K562 (cell line): Measurements from ENCODE around the gene NR1D1. TPM values are rescaled to one million over a fixed set of nuclear protein-coding genes. Genes with fewer than 3 reads are reported as not detected.
A peak's percentile ranks its signal among the peaks of the same experiment; 100 is the strongest.

Experiments
- ATAC-seq: fragments of 200-7000 bp; cut with Tn5 transposase; 3 replicates; pipeline ENCODE4 v1.9.1; 2020; ENCODE audit warnings: moderate library complexity
- BruUV-seq: library from RNA; stranded (reverse); fragments of 400-500 nt; replicated peaks from 2 replicates; lab custom pipeline; 2021; lab: Mats Ljungman, UMichigan
- CTCF ChIA-PET: fragments of 300-600 bp; formaldehyde crosslinking; extraction: SDS; loops from one replicate; lab custom pipeline; 2021; ENCODE audit warnings: low intra/inter-chr PET ratio; lab: Yijun Ruan, JAX
- POLR2A ChIA-PET: fragments of 300-600, 350-650 bp; sonication (Branson Sonifier 250); formaldehyde crosslinking; extraction: SDS; loops from one replicate; lab custom pipeline; 2021; ENCODE audit warnings: antibody characterized with exemption, inconsistent platforms; lab: Yijun Ruan, JAX
- DNase-seq, 4 experiments: peaks; one replicate each; pipeline versions ENCODE4 v3.0.0 to v3.0.0-alpha.2; 2011 to 2018; ENCODE audit warnings: low spot score in 3 of 4, mixed read lengths in 3 of 4; ENCODE audit errors: extremely low read depth in 1 of 4
- FAIRE-seq: peaks from 2 replicates; lab custom pipeline; 2011; peaks lifted over from hg19 to GRCh38; lab: Jason Lieb, UNC
- H2AFZ ChIP-seq: 2 replicates; pipeline ENCODE4 v1.6.0; 2011; ENCODE audit warnings: low read depth, low read length, control low read depth, inconsistent platforms
- H3K27ac ChIP-seq: fragments of 200-600 bp; 3 replicates; pipeline ENCODE4 v1.8.0; 2011; ENCODE audit warnings: low read depth, mild to moderate bottlenecking, control low read depth, inconsistent platforms, low read length, moderate library complexity, mixed read lengths; ENCODE audit errors: extremely low read depth
- H3K27me3 ChIP-seq, 2 experiments: fragments of 300-600 bp in 1 of 2; 2 replicates in 1 of 2; 3 replicates in 1 of 2; pipeline versions ENCODE4 v1.6.0 to v1.8.0; 2011; ENCODE audit warnings: inconsistent platforms in 2 of 2, low read length in 2 of 2, mild to moderate bottlenecking in 1 of 2, mixed read lengths in 1 of 2, moderate library complexity in 1 of 2; ENCODE audit not compliant: control insufficient read depth in 2 of 2, insufficient read depth in 2 of 2
- H3K36me3 ChIP-seq: fragments of 300-600 bp; 3 replicates; pipeline ENCODE4 v1.8.0; 2011; ENCODE audit warnings: mild to moderate bottlenecking, low read length, inconsistent platforms; ENCODE audit not compliant: control insufficient read depth, insufficient read depth
- H3K4me1 ChIP-seq, 2 experiments: fragments of 200-600 bp in 1 of 2; replicated peaks in 1 of 2; 2 replicates in 1 of 2; 3 replicates in 1 of 2; pipeline versions ENCODE4 v1.5.1 to v1.8.0; 2011; ENCODE audit warnings: inconsistent platforms in 2 of 2, low read length in 2 of 2, mild to moderate bottlenecking in 1 of 2, mixed read lengths in 1 of 2, moderate library complexity in 1 of 2; ENCODE audit not compliant: control insufficient read depth in 2 of 2, insufficient read depth in 2 of 2
- H3K4me2 ChIP-seq: 2 replicates; pipeline ENCODE4 v1.6.1; 2011; ENCODE audit warnings: low read length, control low read depth, inconsistent platforms, mixed read lengths; ENCODE audit not compliant: insufficient read depth
- H3K4me3 ChIP-seq: fragments of 200-600 bp; sonication (generic), shearing (Covaris generic); 2 replicates; pipeline ENCODE4 v1.5.1; 2016; ENCODE audit warnings: control low read depth, inconsistent platforms
- H3K79me2 ChIP-seq: fragments of 200-600 bp; 3 replicates; pipeline ENCODE4 v1.8.0; 2011; ENCODE audit warnings: low read length, inconsistent platforms; ENCODE audit not compliant: control insufficient read depth, insufficient read depth
- H3K9ac ChIP-seq, 2 experiments: 2 replicates each; pipeline versions ENCODE4 v1.6.0 to v1.6.1; 2011; ENCODE audit warnings: low read depth in 2 of 2, low read length in 2 of 2, control low read depth in 1 of 2, inconsistent platforms in 1 of 2, mild to moderate bottlenecking in 1 of 2, mixed read lengths in 1 of 2; ENCODE audit not compliant: insufficient read depth in 1 of 2
- H3K9me1 ChIP-seq: one replicate; pipeline ENCODE4 v1.6.0; 2011; ENCODE audit warnings: inconsistent platforms, mild to moderate bottlenecking, low read length, moderate library complexity; ENCODE audit not compliant: control insufficient read depth, insufficient read depth
- H3K9me3 ChIP-seq: replicated peaks from 2 replicates; pipeline ENCODE4 v1.5.1; 2011; ENCODE audit warnings: low read depth, low read length, inconsistent platforms; ENCODE audit not compliant: control insufficient read depth, insufficient read depth
- H4K20me1 ChIP-seq: replicated peaks from 2 replicates; pipeline ENCODE4 v1.6.1; 2011; ENCODE audit warnings: low read length, inconsistent platforms, mixed read lengths; ENCODE audit not compliant: control insufficient read depth, insufficient read depth
- ATF7 ChIP-seq: fragments of 450-650 bp; IDR thresholded peaks from 2 replicates; pipeline ENCODE4 v1.7.1; 2014; ENCODE audit warnings: mild to moderate bottlenecking, moderate library complexity
- BRF2 ChIP-seq: IDR thresholded peaks from 3 replicates; pipeline ENCODE4 v1.6.1; 2011; ENCODE audit warnings: borderline replicate concordance, mild to moderate bottlenecking; ENCODE audit not compliant: insufficient read length, insufficient read depth
- DMBX1 ChIP-seq: fragments of 250-450 bp; sonication (Bioruptor Pico); IDR thresholded peaks from 2 replicates; pipeline ENCODE4 v1.8.0; 2022; ENCODE audit warnings: inconsistent platforms, mild to moderate bottlenecking, moderate library complexity, borderline replicate concordance
- FOS ChIP-seq: IDR thresholded peaks from 3 replicates; pipeline ENCODE4 v1.6.1; 2011; ENCODE audit not compliant: insufficient read length; ENCODE audit errors: extremely low read depth
- HCFC1 ChIP-seq: IDR thresholded peaks from 2 replicates; pipeline ENCODE4 v1.6.1; 2012; ENCODE audit warnings: low read depth, low read length, improper control_type of control experiment
- MAZ ChIP-seq, 2 experiments: fragments of 450-650 bp in 1 of 2; sonication (generic) in 1 of 2; formaldehyde crosslinking; IDR thresholded peaks in 1 of 2; conservative IDR thresholded peaks in 1 of 2; 2 replicates each; pipeline versions ENCODE4 v1.4.0 to v1.5.0; 2020; ENCODE audit warnings: mild to moderate bottlenecking in 1 of 2, missing genetic modification reagents in 1 of 2
- USF2 ChIP-seq: sonication (generic); formaldehyde crosslinking; IDR thresholded peaks from 2 replicates; pipeline ENCODE4 v1.5.0; 2020; ENCODE audit warnings: missing genetic modification reagents
- ZBTB7A ChIP-seq: IDR thresholded peaks from 2 replicates; pipeline ENCODE4 v1.6.1; 2011; ENCODE audit warnings: low read depth, mild to moderate bottlenecking, low read length, moderate library complexity, borderline replicate concordance; ENCODE audit not compliant: control insufficient read depth
- ZNF785 ChIP-seq: fragments of 250-450 bp; sonication (Bioruptor Pico); IDR thresholded peaks from 2 replicates; pipeline ENCODE4 v1.4.0; 2020; ENCODE audit warnings: mild to moderate bottlenecking
- WGBS: fragments of 100-300 bp; shearing (Covaris generic); methylation state at CpG from one replicate; pipeline ENCODE4 v1.1.6; 2016; ENCODE audit warnings: low coverage, mixed read lengths; ENCODE audit not compliant: insufficient coverage; ENCODE audit errors: missing lambda C conversion rate; 5-methylcytosine and 5-hydroxymethylcytosine counted together
- in situ Hi-C: fragments of 300-500 bp; cut with MboI; formaldehyde crosslinking; loops from 4 replicates; pipeline ENCODE4 v1.15.0; 2018; ENCODE audit warnings: inconsistent platforms, mixed read lengths
- intact Hi-C: fragments of 100-400 bp; cut with micrococcal nuclease; formaldehyde crosslinking; loops from 2 replicates; pipeline ENCODE4 v1.14.2; 2022
- polyA plus RNA-seq, 8 experiments: library from polyadenylated mRNA; depleted of rRNA in 4 of 8; stranded (reverse) in 5 of 8; unstranded in 3 of 8; fragments of >200 nt; fragmentation: Nextera tagmentation in 2 of 8; fragmentation: Illumina TruSeq in 1 of 8; extraction: Ambion mirVana in 2 of 8; extraction: Trizol in 1 of 8; gene quantifications; 2 replicates each; pipeline versions ENCODE4 v1.2.1 to v1.2.3, GENCODE V29; 2011 to 2014; ENCODE audit warnings: inconsistent platforms in 1 of 8, missing spikeins in 1 of 8
- total RNA-seq, 7 experiments: library from RNA; depleted of rRNA in 6 of 7; stranded (reverse); fragments of >200 nt in 6 of 7; fragmentation: Illumina TruSeq in 2 of 7; extraction: Trizol in 2 of 7; gene quantifications; 2 replicates each; pipeline versions ENCODE4 v1.2.1 to v1.2.3, GENCODE V29; 2011 to 2021; ENCODE audit warnings: low replicate concordance in 1 of 7
- TF ChIP-seq, protein P1 (sequence below): fragments of 450-650 bp; conservative IDR thresholded peaks from 2 replicates; pipeline ENCODE4 v1.6.1; 2016; ENCODE audit warnings: missing genetic modification characterization, low read depth, mild to moderate bottlenecking, control low read depth, missing compliant biosample characterization
- TF ChIP-seq, protein P2 (sequence below): sonication (generic); formaldehyde crosslinking; IDR thresholded peaks from 2 replicates; pipeline ENCODE4 v1.8.1; 2023; ENCODE audit warnings: mild to moderate bottlenecking, missing genetic modification reagents
- TF ChIP-seq, protein P3 (sequence below): fragments of 450-650 bp; IDR thresholded peaks from 2 replicates; pipeline ENCODE4 v1.6.1; 2017; ENCODE audit warnings: antibody characterized with exemption, mild to moderate bottlenecking

Gene NR1D1
- total and polyA plus RNA-seq, 9 of the 15 experiments (the other 6 are each of a cell fraction or from before 2014, with no cell fraction given): 0.25 to 7.7 (median 0.65) TPM

DNA sequence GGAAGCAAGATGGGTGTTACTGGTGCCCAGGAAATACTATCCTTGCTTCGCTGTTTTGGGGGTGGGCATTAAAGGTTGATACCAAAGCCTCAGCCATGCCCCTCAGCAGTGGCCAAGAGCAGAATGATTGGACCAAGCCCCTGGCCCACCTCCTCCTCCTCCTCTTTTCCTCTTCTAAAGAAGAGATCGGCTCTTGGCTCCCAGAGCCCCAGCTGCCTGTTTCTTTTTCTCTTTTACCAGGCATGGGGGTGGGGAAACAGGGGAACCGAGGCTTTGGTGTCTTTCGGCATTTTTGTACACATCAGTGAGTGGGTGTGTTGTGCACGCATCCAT, 31.8 kb downstream of the NR1D1 start:
- POLR2A ChIA-PET: interaction anchor here (0.7 to 1.7 kb wide), 6 partner anchors 8 to 151 kb away, joined by 3 to 6 read pairs (median 4); partner anchors contain the start of gene WIPF2
- intact Hi-C loops: no loop called here
- Histone ChIP-seq H3K9me1 (no peaks in the 10 kb centered on the region), H3K27me3 (no peaks in the 10 kb centered on the region), H3K9me3 (no peaks in the 10 kb centered on the region), H3K9ac (peak overlapping the region; percentile 59 to 89; a peak in 3 of 4 replicates), H3K27ac (peak overlapping the region; percentile 77), H3K4me3 (no peak overlapping the region), H3K4me1 (peaks cover 87 to 93% of the 10 kb centered on the region in 2 experiments), H3K36me3 (no peaks in the 10 kb centered on the region; the same call in 2 of the 3 replicates), H2AFZ (peak overlapping the region; percentile 88), H3K79me2 (peaks cover 88% of the 10 kb centered on the region), H4K20me1 (no peaks in the 10 kb centered on the region), H3K4me2 (peak overlapping the region; percentile 80)
- in situ Hi-C loops: no loop called here
- CTCF ChIA-PET: no interaction called here
- DNase-seq: no peak
- WGBS: 27% methylated on average over 4 of the region's 5 CpGs
- FAIRE-seq: no peak
- BruUV-seq: no TSS peak
- no peak for ATAC-seq
- TF ChIP-seq MAZ (CRISPR knock-in tag; conservative IDR thresholded peaks at IDR 0.05 in 1 of 2, IDR thresholded peaks at IDR 0.05 in 1 of 2): peak in 1 of 2 experiments; percentile 48; a peak in 2 of 4 replicates
- TF ChIP-seq ATF7: no peak
- TF ChIP-seq DMBX1 (CRISPR knock-in tag): no peak
- TF ChIP-seq, protein P1, sequence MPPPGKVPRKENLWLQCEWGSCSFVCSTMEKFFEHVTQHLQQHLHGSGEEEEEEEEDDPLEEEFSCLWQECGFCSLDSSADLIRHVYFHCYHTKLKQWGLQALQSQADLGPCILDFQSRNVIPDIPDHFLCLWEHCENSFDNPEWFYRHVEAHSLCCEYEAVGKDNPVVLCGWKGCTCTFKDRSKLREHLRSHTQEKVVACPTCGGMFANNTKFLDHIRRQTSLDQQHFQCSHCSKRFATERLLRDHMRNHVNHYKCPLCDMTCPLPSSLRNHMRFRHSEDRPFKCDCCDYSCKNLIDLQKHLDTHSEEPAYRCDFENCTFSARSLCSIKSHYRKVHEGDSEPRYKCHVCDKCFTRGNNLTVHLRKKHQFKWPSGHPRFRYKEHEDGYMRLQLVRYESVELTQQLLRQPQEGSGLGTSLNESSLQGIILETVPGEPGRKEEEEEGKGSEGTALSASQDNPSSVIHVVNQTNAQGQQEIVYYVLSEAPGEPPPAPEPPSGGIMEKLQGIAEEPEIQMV (tag): no peak
- TF ChIP-seq BRF2: no peak
- no peak for TF ChIP-seq FOS
- TF ChIP-seq, protein P2, sequence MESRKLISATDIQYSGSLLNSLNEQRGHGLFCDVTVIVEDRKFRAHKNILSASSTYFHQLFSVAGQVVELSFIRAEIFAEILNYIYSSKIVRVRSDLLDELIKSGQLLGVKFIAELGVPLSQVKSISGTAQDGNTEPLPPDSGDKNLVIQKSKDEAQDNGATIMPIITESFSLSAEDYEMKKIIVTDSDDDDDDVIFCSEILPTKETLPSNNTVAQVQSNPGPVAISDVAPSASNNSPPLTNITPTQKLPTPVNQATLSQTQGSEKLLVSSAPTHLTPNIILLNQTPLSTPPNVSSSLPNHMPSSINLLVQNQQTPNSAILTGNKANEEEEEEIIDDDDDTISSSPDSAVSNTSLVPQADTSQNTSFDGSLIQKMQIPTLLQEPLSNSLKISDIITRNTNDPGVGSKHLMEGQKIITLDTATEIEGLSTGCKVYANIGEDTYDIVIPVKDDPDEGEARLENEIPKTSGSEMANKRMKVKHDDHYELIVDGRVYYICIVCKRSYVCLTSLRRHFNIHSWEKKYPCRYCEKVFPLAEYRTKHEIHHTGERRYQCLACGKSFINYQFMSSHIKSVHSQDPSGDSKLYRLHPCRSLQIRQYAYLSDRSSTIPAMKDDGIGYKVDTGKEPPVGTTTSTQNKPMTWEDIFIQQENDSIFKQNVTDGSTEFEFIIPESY: no peak
- 0 out of 2 replicates have a peak, but pooled peaks have one; percentile 22 for TF ChIP-seq ZBTB7A
- no peak for TF ChIP-seq ZNF785 (CRISPR knock-in tag)
- TF ChIP-seq HCFC1: no peak
- TF ChIP-seq, protein P3, sequence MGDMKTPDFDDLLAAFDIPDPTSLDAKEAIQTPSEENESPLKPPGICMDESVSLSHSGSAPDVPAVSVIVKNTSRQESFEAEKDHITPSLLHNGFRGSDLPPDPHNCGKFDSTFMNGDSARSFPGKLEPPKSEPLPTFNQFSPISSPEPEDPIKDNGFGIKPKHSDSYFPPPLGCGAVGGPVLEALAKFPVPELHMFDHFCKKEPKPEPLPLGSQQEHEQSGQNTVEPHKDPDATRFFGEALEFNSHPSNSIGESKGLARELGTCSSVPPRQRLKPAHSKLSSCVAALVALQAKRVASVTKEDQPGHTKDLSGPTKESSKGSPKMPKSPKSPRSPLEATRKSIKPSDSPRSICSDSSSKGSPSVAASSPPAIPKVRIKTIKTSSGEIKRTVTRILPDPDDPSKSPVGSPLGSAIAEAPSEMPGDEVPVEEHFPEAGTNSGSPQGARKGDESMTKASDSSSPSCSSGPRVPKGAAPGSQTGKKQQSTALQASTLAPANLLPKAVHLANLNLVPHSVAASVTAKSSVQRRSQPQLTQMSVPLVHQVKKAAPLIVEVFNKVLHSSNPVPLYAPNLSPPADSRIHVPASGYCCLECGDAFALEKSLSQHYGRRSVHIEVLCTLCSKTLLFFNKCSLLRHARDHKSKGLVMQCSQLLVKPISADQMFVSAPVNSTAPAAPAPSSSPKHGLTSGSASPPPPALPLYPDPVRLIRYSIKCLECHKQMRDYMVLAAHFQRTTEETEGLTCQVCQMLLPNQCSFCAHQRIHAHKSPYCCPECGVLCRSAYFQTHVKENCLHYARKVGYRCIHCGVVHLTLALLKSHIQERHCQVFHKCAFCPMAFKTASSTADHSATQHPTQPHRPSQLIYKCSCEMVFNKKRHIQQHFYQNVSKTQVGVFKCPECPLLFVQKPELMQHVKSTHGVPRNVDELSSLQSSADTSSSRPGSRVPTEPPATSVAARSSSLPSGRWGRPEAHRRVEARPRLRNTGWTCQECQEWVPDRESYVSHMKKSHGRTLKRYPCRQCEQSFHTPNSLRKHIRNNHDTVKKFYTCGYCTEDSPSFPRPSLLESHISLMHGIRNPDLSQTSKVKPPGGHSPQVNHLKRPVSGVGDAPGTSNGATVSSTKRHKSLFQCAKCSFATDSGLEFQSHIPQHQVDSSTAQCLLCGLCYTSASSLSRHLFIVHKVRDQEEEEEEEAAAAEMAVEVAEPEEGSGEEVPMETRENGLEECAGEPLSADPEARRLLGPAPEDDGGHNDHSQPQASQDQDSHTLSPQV: 0 out of 2 replicates have a peak, but pooled peaks have one; percentile 6
- no peak for TF ChIP-seq USF2 (CRISPR knock-in tag)
